ENCODE measurements around the gene TANGO6. TPM values are rescaled to one million over a fixed set of nuclear protein-coding genes. Genes with fewer than 3 reads are reported as not detected.

Gene TANGO6
- total RNA-seq, 2 donors from 2014 or later, result 9.6 to 15.3 TPM

- no peak overlapping the region for H3K9ac ChIP-seq (ENCODE audit: extremely low read depth, low read length, poor library complexity, severe bottlenecking)
- Mint-ChIP-seq H3K27me3 (ENCODE audit: insufficient read depth) (no peaks in the 10 kb centered on the region), H3K4me3 (peak overlapping the region; percentile 7), H3K4me1 (peaks cover 52% of the 10 kb centered on the region), H3K9me3 (peaks cover 4% of the 10 kb centered on the region), H3K36me3 (ENCODE audit: low read depth) (peaks cover 3% of the 10 kb centered on the region), H3K27ac (peak overlapping the region; percentile 71)
- peaks cover 15% of the 10 kb centered on the region for H3K9me3 ChIP-seq (ENCODE audit: control insufficient read depth, low read length)
- H3K27ac ChIP-seq (ENCODE audit: low read depth, low read length), result no peak overlapping the region
- H3K4me3 ChIP-seq (ENCODE audit: low read length), result peak overlapping the region; percentile 21
- TF ChIP-seq CTCF (conservative IDR thresholded peaks at IDR 0.05), result no peak
- no peaks in the 10 kb centered on the region for H3K27me3 ChIP-seq (ENCODE audit: control insufficient read depth, insufficient read depth, low read length, poor library complexity, severe bottlenecking)
- peaks cover 14% of the 10 kb centered on the region for H3K4me1 ChIP-seq (ENCODE audit: control insufficient read depth, insufficient read depth, low read length)
- H3K36me3 ChIP-seq (ENCODE audit: control insufficient read depth, insufficient read depth, low read length), result no peaks in the 10 kb centered on the region
- DNase-seq, result no peak
- WGBS, 2 experiments (ENCODE audit: insufficient coverage in 1 of 2, insufficient read length in 1 of 2), result 95 to 100% methylated on average over 1 of the region's 1 CpG
Measured at GRCh38 chr16:68993885-68994284, 150.6 kb downstream of the TANGO6 start.

GRCh38 chr16:68994324-68994723, 151.0 kb downstream of the TANGO6 start:
- H3K9me3 Mint-ChIP-seq, result peaks cover 8% of the 10 kb centered on the region
- whole genome bisulfite sequencing, 2 experiments (ENCODE audit: insufficient coverage in 1 of 2, insufficient read length in 1 of 2), result 80% methylated on average over 1 of the region's 1 CpG; no CpG with 5 or more reads in 1 of the 2 experiments
- Histone ChIP-seq H3K9ac (ENCODE audit: extremely low read depth, low read length, poor library complexity, severe bottlenecking) (no peak overlapping the region), H3K4me3 (ENCODE audit: low read length) (peak overlapping the region; percentile 21), H3K27ac (ENCODE audit: low read depth, low read length) (no peak overlapping the region), H3K4me1 (ENCODE audit: control insufficient read depth, insufficient read depth, low read length) (peaks cover 14% of the 10 kb centered on the region), H3K36me3 (ENCODE audit: control insufficient read depth, insufficient read depth, low read length) (no peaks in the 10 kb centered on the region), H3K27me3 (ENCODE audit: control insufficient read depth, insufficient read depth, low read length, poor library complexity, severe bottlenecking) (no peaks in the 10 kb centered on the region), H3K9me3 (ENCODE audit: control insufficient read depth, low read length) (peaks cover 20% of the 10 kb centered on the region)
- H3K27ac Mint-ChIP-seq, result peak overlapping the region; percentile 71
- no peak for DNase-seq
- no peak for TF ChIP-seq CTCF (conservative IDR thresholded peaks at IDR 0.05)
- H3K4me3 Mint-ChIP-seq, result peak overlapping the region; percentile 7
- H3K4me1 Mint-ChIP-seq, result peaks cover 52% of the 10 kb centered on the region
- peaks cover 5% of the 10 kb centered on the region for H3K36me3 Mint-ChIP-seq (ENCODE audit: low read depth)
- H3K27me3 Mint-ChIP-seq (ENCODE audit: insufficient read depth), result no peaks in the 10 kb centered on the region

GRCh38 chr16:68995011-68995504, 151.7 kb downstream of the TANGO6 start:
- peak; percentile 79 for TF ChIP-seq CTCF (conservative IDR thresholded peaks at IDR 0.05)
- Histone ChIP-seq H3K9me3 (ENCODE audit: control insufficient read depth, low read length) (peaks cover 27% of the 10 kb centered on the region), H3K4me1 (ENCODE audit: control insufficient read depth, insufficient read depth, low read length) (peaks cover 14% of the 10 kb centered on the region), H3K27ac (ENCODE audit: low read depth, low read length) (no peak overlapping the region), H3K9ac (ENCODE audit: extremely low read depth, low read length, poor library complexity, severe bottlenecking) (no peak overlapping the region), H3K4me3 (ENCODE audit: low read length) (no peak overlapping the region), H3K36me3 (ENCODE audit: control insufficient read depth, insufficient read depth, low read length) (no peaks in the 10 kb centered on the region), H3K27me3 (ENCODE audit: control insufficient read depth, insufficient read depth, low read length, poor library complexity, severe bottlenecking) (no peaks in the 10 kb centered on the region)
- H3K27ac Mint-ChIP-seq, result peak overlapping the region; percentile 3
- H3K9me3 Mint-ChIP-seq, result peaks cover 10% of the 10 kb centered on the region
- no peaks in the 10 kb centered on the region for H3K27me3 Mint-ChIP-seq (ENCODE audit: insufficient read depth)
- H3K4me3 Mint-ChIP-seq, result no peak overlapping the region
- peaks cover 5% of the 10 kb centered on the region for H3K36me3 Mint-ChIP-seq (ENCODE audit: low read depth)
- peaks cover 52% of the 10 kb centered on the region for H3K4me1 Mint-ChIP-seq
- DNase-seq, result peak; percentile 61
